Jurkat, Clone E6-1 (cell line): ENCODE measurements around the gene LBX2. TPM values are rescaled to one million over a fixed set of nuclear protein-coding genes. Genes with fewer than 3 reads are reported as not detected.
A peak's percentile ranks its signal among the peaks of the same experiment; 100 is the strongest.

ENCODE experiments used
- DNase-seq: peaks from one replicate; pipeline ENCODE4 v3.0.0-alpha.2; 2011; ENCODE audit warnings: low read depth, low spot score
- H3K4me3 ChIP-seq: 2 replicates; pipeline ENCODE4 v1.5.1; 2011; ENCODE audit warnings: mild to moderate bottlenecking, low read length, control low read depth, moderate library complexity
- polyA plus RNA-seq: library from polyadenylated mRNA; unstranded; fragments of >200 nt; gene quantifications from one replicate; pipeline ENCODE4 v1.2.1, GENCODE V29; 2012; ENCODE audit warnings: missing spikeins; ENCODE audit not compliant: insufficient read length, insufficient read depth

Gene LBX2, protein sequence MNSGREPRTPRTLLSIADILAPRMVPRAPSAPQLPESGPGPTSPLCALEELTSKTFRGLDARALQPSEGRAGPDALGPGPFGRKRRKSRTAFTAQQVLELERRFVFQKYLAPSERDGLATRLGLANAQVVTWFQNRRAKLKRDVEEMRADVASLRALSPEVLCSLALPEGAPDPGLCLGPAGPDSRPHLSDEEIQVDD
- not detected for polyA plus RNA-seq

DNA sequence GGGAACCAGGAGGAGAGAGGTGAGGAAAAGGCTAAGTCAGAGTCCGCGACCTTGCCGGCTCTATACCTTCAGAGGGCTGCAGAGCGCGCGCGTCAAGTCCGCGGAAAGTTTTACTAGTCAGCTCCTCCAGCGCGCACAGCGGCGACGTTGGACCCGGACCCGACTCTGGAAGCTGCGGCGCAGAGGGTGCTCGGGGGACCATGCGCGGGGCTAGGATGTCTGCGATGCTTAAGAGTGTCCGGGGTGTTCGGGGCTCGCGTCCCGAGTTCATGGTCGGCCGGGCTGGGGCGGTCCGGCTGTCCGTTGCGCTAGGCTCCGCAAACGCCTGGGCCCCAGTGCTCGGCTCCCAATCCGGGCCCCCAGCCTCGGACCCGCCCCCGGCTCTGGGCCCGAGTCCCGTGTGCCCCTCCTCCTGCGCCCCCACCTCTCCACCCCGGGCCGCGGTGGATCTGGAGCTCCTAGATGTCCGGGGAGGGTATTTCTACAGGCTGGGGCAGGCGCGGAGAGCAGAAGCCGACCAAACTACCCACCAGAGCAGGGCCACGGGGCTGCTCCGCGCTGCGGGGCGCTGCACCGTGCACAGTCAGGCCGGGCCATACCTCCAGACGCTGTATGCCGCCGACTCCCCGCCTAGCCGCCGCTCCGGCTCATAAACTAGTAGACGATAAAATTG lies at the start of gene LBX2:
Gene LBX2, minus strand, starts transcription at position 337 of the 673 bp plus-strand sequence. Its CDS starts 66 bp downstream, at position 271.
- DNase-seq: no peak
- H3K4me3 ChIP-seq: no peak within 1 kb of the TSS

GRCh38 chr2:74548285-74548899 lies 49.0 kb upstream of the LBX2 start:
- DNase-seq: no peak
- H3K4me3 ChIP-seq: no peak overlapping the region

- DNase-seq: no peak
- H3K4me3 ChIP-seq: no peak overlapping the region
Measured at GRCh38 chr2:74546004-74546403, 46.6 kb upstream of the LBX2 start.

- DNase-seq: no peak
Measured at GRCh38 chr2:74544634-74545033, 45.2 kb upstream of the LBX2 start.

GRCh38 chr2:74542978-74543377 lies 43.6 kb upstream of the LBX2 start:
- DNase-seq: no peak

More at GRCh38 chr2:74544634-74545033, 45.2 kb upstream of the LBX2 start:
- no peak overlapping the region for H3K4me3 ChIP-seq

DNA sequence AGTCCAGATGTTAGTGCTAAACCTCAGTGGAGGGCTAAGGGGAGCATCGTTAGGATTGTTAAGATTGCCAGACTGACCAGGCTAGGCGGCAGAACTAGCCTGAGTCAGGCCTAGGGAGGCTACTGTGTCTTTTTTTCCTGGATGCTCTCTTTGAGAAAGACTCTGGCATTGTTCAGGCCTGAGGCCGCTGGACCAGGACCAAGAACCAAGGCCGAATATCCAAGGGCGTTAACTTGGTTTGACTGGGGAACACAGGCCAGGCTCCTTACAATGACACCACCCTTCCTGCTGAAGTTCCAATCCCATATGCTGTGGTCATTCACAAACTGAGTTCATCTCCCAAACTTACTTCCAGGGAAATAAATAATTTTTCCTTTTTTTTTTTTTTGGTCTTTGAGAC lies 40.9 kb upstream of the LBX2 start:
- DNase-seq: no peak
- no peak overlapping the region for H3K4me3 ChIP-seq

More at GRCh38 chr2:74542978-74543377, 43.6 kb upstream of the LBX2 start:
- no peak overlapping the region for H3K4me3 ChIP-seq

DNA sequence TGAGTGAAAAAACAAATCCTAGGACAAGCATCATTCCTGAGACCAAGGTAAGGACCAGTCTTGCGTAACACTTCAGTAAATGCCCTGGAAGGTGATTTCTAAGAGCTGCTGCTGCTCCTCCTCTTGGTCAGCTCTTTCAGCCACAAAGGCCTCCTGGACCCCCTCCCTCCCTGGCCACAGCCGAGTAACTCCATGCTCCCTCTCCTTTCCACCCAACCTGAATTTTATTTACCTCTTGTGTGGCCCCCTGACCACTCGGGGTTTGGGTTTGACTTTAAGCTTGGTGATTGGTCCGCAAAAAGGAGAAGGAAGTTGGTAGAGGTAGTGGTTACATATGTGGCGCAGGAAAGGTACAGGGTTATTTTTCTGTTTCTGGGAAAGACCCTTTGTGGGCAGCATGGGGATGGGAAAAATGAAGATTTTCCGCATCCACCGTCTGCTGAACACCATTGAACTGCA lies 39.5 kb upstream of the LBX2 start:
- no peak overlapping the region for H3K4me3 ChIP-seq

DNA sequence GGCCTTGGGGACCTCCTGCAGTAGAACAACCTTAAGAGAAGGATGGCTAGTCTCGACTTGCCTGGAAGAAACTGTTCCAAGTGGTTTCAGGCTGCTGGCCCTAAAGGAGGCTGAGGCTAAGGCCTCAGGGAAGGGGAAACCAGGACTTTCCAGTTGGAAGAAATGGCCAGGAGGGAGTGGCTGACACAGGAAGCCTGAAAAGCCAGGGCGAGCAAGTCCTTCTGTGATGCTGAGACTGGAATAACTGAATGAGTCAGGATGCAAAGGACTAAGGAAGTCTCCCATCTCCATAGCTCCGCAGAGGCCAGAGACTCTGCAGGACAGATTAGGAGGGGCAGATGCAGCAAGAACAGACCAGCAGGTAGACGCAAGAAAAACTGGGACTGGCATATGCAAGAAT lies 37.7 kb upstream of the LBX2 start:
- DNase-seq: no peak
- no peak overlapping the region for H3K4me3 ChIP-seq

More for the DNA sequence above, 39.5 kb upstream of the LBX2 start:
- no peak for DNase-seq

DNA sequence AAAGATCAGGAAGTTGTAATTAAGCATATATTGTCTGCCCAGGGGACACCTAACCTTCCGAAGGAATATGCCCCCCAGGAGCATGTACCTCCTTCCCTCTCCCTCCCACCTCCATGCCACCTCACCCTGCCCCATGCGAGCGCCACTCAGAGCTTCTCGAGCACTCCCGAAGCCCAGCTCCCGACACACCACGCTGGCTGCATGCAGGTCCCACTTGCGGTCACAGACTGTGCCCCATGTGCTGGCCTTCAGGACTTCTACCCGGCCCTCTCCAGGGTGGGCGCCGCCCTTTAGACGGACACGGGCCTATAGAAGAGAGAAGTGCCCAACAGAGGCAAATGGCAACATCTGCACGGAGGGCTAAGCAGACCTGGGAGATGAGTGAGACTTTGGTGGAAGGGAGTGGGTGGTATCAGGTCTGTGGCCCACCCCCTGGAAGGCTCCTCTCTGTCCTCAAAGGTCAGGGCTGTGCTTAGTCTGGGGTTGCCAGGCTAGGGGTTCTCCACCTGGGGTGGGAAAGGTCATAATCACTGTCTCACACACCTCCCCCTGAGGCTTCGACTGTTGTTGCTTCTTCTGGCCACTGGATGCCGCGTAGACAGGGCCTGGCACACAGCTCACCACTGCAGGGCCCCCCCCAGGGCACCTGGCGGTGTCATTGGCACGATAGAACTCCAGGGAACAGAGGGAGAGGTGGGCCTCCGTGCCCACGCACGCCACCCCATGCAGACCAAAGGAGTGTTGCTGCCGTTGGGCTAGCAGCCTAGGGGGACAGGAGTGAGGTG lies 37.0 kb upstream of the LBX2 start:
- DNase-seq: no peak
- H3K4me3 ChIP-seq: no peak overlapping the region

- no peak overlapping the region for H3K4me3 ChIP-seq
- no peak for DNase-seq
Measured at GRCh38 chr2:74535440-74535965, 36.1 kb upstream of the LBX2 start.

DNA sequence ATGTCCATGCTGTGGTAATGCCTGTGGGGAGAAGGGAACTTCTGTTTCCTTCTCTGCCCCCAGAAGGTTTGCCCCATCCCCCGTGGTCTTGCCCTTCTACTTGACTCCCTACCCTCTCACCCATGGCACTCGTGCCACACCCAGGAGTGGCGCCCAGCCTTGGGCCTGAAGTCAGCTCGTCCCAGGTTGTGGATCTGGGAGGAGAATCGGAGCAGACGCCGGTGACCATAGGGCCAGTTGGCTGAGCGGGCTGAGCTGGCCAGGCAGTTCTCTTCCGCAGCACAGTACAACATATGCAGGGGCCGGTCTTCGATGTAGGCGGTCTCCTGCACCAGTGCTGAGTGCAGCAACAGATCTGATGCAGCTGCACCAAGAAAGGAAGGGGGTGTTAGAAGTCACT lies 35.0 kb upstream of the LBX2 start:
- DNase-seq: no peak
- no peak overlapping the region for H3K4me3 ChIP-seq

DNA sequence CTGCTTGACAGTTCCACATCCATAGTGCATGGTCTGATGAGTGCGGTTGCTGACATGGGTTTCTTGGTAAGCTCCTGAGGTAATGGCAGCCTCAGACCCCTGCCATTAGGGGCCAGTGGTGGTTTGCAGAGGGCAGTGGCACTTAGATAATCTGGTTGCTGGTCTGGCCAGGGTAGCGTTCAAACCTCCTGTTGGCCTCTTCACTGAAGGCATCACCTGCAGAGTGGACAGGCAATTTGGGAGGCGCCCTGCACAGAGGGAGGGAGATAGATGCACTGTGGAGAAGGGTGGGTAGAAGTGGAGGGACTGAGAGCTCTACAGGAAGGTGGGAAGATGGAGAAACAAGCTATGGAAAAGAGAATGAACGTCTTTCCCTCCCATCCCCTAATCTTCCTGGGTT lies 34.1 kb upstream of the LBX2 start:
- H3K4me3 ChIP-seq: no peak overlapping the region

GRCh38 chr2:74532222-74532621 lies 32.8 kb upstream of the LBX2 start:
- DNase-seq: peak; percentile 60
- H3K4me3 ChIP-seq: no peak overlapping the region

More for the DNA sequence above, 34.1 kb upstream of the LBX2 start:
- no peak for DNase-seq

GRCh38 chr2:74531666-74532065 lies 32.3 kb upstream of the LBX2 start:
- no peak overlapping the region for H3K4me3 ChIP-seq
- no peak for DNase-seq

- no peak for DNase-seq
- peak overlapping the region; percentile 99 for H3K4me3 ChIP-seq
Measured at GRCh38 chr2:74530239-74531187, 31.1 kb upstream of the LBX2 start.

DNA sequence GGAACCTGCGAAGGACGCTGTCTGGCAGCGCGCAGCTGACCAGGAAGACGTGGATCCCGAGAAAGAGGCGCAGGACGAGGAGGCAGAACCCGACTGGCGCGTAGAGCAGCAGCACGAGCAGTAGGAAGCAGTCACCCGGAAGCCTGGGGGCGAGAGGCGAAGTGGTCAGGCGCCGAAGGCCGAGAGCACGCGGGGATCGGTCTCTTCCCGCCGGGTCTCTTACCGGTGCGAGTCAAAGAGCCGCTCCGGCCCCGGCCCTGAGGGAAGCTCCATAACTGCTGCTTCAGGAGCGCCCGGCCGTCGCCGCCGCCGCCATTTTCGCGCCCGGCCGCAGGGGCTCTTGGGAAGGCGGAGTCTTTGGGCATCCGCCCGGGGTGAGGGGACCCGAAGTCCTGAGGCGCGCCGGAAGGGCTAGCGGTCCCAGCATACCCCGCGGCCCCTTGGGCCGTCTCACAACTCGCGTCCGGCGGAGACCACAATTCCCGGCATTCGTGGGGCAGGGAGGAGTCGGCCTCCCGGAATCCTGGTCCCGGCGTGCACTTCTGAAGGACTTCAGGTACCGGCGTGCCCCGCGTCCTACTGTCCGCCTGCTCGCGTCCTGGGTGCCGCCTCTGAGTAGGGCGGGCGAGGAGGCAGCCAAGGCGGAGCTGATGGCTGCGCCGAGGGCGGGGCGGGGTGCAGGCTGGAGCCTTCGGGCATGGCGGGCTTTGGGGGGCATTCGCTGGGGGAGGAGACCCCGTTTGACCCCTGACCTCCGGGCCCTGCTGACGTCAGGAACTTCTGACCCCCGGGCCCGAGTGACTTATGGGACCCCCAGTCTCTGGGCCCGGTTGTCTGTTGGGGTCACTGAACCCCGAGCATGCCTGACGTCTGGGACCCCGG lies 30.2 kb upstream of the LBX2 start, which contains the start of the genes AUP1 and HTRA2:
Gene AUP1, minus strand, starts transcription at position 350 of the 882 bp plus-strand sequence. Its CDS starts 77 bp downstream, at position 273.
Gene HTRA2, plus strand, starts transcription at position 577 of the 882 bp plus-strand sequence. Its CDS starts 74 bp downstream, at position 651.
- H3K4me3 ChIP-seq: peak within 1 kb of the TSS; percentile 99
- DNase-seq: peak; percentile 74
